GM18951 (cell line): ENCODE data around the gene TBC1D9B.

Experiments
- POLR2A ChIP-seq: IDR thresholded peaks from 4 replicates; pipeline ENCODE4 v1.6.1; 2011; ENCODE audit warnings: mild to moderate bottlenecking; ENCODE audit not compliant: insufficient read length, insufficient read depth; ENCODE audit errors: extremely low read depth
- in situ Hi-C: fragments of 300-500 bp; cut with MboI; formaldehyde crosslinking; loops from one replicate; pipeline ENCODE4 v1.12.0; 2022; ENCODE audit warnings: low sequenced_read_pairs, mixed read lengths, inconsistent platforms; ENCODE audit not compliant: unreplicated experiment

The TBC1D9B gene

DNA sequence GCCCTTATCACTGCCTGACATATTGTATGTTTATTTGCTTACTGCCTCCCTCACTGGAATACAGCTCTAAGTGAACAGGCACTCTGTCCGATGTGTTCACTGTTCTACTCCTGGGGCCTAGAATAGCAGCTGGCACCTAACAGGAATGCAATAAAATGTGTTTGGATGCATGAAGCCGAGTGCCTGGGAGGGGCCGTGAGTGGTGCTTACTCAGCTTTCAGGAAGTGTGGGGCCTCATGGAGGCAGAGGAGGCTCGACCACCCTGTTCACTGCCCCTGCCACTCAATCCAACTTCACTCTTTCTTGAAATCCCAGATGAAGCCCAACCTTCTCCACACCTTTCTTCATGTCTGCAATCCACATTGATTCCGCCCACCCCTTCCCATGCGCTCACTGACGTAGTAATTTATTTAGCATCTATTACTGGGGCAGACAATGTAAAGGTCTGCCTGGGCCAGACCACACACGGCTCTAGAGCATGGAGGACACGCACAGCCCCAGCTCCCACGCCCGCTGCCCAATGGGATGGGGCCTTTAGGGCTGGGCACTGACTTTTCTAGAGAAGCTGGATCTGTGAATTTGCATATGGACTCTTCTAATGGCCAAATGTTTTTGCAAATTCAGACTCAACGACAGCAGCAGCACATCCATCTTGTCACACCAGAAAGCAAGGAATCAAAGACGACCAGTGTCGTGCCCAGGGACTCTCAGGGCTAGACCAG, 21.3 kb downstream of the TBC1D9B start:
- TF ChIP-seq POLR2A = no peak
- in situ Hi-C loops = no loop called here

DNA sequence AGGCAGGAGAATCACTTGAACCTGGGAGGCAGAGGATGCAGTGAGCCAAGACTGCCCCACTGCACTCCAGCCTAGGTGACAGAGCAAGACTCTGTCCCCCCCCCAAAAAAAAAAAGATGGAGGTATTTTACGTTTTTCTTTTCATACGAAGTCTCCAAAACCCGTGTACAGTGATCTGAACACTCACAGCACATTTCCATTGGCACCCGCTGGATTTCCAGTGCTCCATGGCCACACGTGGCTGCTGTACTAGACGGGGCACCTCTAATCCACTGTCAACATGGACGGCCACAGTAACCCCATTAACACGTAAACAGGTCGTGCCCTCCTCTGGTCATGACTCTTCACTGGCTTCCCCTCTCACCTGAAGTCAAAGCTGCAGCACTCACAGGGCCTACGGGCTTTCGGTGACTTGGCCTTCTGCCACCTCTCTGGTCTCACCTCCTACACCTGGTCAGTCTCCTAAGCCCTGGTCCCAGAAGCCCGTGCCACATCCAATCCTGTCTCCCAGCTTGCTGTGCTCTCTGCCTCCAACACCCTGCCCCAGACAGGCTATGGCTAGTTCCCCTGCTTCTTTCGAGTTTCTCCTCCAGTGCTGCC, 22.1 kb downstream of the TBC1D9B start:
- in situ Hi-C loops = no loop called here
- TF ChIP-seq POLR2A = no peak

DNA sequence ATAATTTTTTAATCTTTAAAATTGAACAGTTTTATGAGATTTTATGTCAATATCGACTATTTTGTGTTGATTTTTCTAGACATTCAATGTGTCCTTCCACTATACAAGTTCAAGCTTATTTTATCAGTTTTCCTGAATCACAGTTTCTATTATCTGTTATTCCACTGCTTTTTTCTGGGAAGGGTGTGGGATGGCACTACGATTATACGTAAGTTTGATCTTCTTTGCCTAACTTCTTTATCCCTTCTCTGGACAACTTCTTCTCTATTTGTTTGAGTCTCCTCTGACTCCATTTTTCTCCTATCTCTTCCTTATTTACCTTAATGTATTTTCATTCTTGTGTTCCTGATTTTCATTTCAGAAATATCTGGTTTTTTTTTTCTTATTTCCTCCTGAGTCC, 24.5 kb downstream of the TBC1D9B start:
- in situ Hi-C loops = no loop called here
- TF ChIP-seq POLR2A = no peak

DNA sequence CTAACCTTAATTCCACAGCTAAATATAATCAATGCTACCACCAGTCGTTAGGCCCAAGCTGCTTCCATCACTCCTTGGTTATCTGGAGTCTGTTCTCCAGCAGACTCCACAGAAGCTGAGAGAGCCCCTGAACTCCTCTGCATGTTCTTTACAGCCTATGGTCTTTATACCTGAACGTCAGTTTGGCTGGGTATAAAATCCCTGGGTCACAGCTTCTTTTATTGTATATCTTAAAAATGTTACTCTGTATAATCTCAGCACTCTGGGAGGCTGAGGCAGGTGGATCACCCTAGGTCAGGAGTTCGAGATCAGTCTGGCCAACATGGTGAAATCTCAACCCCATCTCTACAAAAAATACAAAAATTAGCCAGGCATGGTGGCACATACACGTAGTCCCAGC, 25.4 kb downstream of the TBC1D9B start:
- in situ Hi-C loops = no loop called here

DNA sequence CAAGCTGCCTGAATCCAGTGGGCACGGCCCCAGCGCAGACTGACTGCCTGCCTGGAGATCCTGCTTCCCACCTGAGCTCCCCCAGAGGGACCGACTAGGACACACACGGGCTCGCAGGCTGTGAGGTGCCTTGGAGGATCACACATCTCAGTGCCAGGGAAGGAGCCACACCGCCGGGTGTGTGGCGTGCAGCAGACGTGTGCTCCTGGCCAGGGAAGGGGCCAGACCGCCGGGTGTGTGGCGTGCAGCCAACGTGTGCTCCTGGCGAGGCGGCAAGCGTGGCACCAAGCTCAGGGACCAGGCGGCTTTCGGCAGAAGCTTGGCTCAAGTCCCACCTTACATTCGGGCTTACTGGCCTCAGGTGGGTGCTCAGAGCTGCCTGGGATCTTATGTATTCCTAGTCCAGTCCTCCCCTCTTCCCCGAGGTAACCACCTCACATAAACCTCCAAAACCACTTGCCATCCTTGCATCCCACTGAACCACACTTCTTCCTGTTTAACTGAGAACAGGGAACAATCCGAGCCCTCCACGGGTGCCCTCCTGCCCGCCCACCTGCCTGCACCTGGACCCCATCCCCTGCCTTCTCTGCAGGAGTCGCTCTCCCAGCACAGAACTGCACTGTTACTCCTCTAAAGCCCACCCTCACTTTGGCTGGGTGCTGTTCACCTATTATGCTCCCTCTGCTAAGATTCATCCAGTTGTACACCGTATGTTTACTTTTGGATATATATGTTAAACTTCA, 26.7 kb downstream of the TBC1D9B start:
- in situ Hi-C loops = no loop called here
- no peak for TF ChIP-seq POLR2A

More for the DNA sequence above, 25.4 kb downstream of the TBC1D9B start:
- no peak for TF ChIP-seq POLR2A

DNA sequence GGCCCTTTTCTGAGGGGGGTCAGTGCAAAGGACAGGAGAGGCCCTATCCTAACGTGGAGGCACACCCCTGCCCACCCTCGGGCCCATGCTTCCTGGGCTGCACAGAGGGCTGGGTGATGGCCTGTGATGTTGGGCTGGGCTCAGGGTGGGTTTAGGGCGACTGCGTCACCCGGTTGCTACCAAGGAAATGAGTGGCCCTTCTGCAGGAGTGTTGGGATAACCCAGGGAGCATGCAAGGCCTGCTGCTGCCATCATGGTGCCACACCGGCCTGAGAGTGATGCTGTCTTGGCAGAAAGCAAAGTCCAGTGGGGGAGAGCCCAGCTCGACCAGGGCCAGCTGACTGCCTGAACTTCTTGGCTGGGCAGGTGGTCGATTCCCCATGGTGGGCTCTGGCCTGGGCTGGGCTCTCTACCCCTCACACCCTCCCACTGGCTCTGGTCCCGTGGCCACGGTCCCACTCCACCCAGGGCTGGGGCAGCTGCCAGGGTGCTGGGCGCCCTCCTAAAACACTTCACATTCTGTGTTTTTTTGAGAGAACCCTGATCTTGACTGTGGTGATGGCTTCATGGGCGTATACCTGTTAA, 27.5 kb downstream of the TBC1D9B start:
- TF ChIP-seq POLR2A = no peak
- in situ Hi-C loops = no loop called here

DNA sequence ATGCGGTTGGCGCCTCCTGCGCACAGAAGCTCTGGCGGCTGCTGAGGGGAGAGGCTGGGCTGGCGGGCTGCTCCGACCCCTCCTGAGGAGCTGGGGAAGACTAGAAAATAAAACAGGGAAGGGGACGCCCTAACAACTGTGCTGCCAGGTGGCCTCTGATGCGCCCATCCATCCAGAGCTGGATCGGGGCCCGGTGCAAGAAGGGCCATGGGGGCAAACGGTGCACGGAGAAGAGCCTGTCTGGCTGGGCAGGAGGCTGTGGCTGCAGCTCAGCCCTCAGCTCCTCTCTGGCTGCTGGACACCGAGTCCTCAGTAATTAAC, 28.0 kb downstream of the TBC1D9B start:
- in situ Hi-C loops = no loop called here
- TF ChIP-seq POLR2A = no peak

DNA sequence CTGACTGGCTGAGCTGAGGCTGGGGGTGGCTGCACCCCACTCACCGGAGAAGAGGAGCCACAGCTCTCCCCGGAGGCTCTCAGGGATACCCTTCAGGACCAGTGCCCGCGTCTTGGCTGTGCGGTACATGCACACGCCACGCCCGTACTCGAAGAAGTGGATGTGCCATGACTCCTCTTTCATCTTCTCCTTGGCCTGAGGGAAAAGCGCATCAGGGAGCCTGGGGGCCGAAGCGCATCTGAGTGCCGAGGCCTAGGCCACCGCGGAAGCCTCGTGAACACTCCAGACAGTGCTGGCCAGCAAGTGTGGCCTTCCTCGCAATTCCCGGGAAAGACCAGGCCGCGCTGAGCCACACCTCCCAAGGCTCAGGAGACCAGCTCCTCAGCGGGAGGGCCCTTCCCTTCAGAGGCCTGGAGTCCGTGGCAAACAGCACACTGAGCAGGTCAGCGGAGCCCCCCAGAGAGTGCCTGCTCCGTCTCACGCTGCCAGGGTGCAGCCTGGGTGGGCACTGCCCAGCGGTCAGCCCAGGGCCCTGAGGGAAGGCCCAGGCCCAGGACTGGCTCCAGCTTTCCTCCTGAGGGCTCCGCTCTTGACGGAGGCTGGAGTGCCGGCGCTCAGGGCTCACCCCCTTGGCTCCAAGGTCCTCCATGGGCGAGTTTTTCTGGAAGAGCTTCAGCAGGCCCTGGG, 28.6 kb downstream of the TBC1D9B start:
- no peak for TF ChIP-seq POLR2A
- in situ Hi-C loops = no loop called here

DNA sequence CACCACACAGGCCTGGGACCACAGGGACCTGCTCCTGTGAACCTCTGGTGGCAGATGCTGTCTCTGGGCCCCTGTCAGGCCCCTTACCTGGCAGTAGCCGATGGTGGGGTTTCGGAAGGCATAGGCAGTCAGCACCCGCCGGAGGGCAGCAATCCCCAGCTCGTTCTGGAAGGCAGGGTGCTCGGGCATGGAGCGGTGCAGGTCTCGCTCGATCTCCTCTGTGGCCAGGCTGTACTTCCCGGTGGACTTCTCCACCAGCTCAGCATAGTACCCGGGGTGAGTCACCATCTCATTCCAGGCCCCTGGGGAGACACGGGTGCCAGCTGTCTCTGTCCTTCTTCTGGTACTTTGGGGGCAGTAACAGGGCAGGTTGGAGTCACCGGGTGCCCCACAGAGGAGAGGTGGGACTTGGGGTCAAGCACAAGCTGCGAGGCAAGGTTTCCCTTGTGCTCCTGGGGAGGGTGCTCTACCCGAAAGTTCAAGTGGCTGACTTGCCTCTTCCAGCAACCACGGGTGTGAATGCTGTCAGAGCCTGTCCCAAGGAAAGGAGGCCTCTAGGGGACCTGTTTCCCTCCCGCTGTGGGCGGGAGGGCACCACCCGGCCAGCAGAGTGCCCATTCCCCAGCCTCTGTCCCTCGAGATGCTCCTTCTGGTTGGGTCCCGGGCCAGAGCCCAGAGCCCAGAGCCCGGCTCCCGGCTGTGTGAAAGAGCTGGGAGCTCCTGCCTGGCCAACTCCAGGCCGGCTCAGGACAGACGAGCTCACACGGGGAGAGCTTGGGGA, 29.3 kb downstream of the TBC1D9B start:
- no peak for TF ChIP-seq POLR2A
- in situ Hi-C loops = no loop called here

DNA sequence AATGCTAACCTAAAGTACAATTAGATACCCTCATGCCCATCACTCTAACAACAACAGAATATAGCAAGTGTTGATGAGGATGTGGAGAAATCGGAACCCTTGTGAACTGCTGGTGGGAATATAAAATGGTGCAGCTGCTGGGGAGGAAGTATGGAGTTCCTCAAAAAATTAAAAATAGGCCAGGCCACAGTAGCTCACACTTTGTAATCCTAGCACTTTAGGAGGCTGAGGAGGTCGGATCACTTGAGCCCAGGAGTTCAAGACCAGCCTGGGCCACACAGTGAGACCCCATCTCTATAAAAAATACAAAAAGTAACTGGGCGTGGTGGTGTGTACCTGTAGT, 31.1 kb downstream of the TBC1D9B start:
- in situ Hi-C loops = no loop called here

DNA sequence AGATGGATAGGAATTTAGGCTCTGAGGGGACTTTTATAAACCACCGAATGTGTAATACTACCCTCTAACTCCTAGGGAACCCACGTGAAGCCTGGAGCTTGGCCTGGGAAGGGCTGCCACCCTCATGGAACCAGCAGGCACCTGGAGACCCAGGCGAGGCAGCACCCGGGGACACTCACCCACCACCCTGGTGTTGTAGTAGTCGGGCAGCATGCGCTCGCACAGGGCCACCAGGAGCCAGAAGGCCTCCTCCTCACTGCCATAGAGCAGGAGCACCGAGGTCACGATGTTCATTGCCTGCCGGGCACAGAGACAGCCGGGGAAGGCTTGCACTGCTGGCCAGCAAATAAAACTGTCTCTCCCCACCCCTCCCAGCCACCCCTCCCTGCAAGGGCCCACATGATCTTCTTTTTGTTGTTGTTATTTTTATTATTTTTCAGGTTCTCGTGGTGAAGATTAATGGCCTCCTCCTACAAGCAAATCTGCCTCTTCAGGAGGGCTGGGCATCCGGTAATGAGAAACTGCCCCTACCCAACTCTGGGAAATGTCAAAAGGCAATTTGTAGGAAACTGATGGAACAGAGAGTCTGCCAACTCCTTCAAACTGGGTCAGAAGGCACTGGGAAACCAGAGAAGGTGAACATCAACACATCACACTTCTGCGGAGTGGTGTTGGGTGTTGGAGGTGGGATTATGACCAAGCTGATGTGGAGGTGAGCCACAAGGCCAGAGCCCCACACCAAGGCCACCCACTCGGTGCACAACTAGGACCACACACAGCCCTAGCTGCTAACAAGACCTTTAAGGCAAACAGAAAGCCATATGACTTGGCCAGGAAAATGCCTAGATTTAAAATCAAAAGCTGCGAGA, 31.7 kb downstream of the TBC1D9B start:
- in situ Hi-C loops = no loop called here
- TF ChIP-seq POLR2A = no peak

More for the DNA sequence above, 31.1 kb downstream of the TBC1D9B start:
- TF ChIP-seq POLR2A = no peak
